HG03354 (cell line): Measurements from ENCODE around the gene NCF2.
"Not testable (repeated sequence)": the region's sequence is repeated elsewhere in the genome, so short reads cannot be mapped to it uniquely, and the experiment has no call there.

Experiments used
- ATAC-seq: cut with Tn5 transposase; IDR thresholded peaks from one replicate; pipeline ENCODE4 v1.9.1; 2021; ENCODE audit warnings: mild to moderate bottlenecking; ENCODE audit not compliant: unreplicated experiment, poor library complexity, severe bottlenecking

The NCF2 gene

GRCh38 chr1:183590244-183591191, at the start of gene NCF2:
NCF2 (minus strand) TSS chr1:183590459; CDS start chr1:183590329, 130 bp downstream.
- ATAC-seq, result peak; percentile 87

GRCh38 chr1:183638649-183639387, 48.6 kb upstream of the NCF2 start:
- ATAC-seq, result no peak

- no peak for ATAC-seq
Measured at GRCh38 chr1:183636783-183637182, 46.5 kb upstream of the NCF2 start.

GRCh38 chr1:183636334-183636682, 46.0 kb upstream of the NCF2 start:
- peak; percentile 0 for ATAC-seq

- ATAC-seq, result peak; percentile 89
Measured at GRCh38 chr1:183635606-183636333, 45.5 kb upstream of the NCF2 start, which contains the start of gene ARPC5. ARPC5 (minus strand) TSS chr1:183635783; CDS start chr1:183635659, 124 bp downstream.

GRCh38 chr1:183635099-183635605, 44.9 kb upstream of the NCF2 start:
- peak; percentile 15 for ATAC-seq

GRCh38 chr1:183634429-183635065, 44.3 kb upstream of the NCF2 start:
- ATAC-seq, result no peak

GRCh38 chr1:183633676-183634343, 43.6 kb upstream of the NCF2 start:
- peak; percentile 40 for ATAC-seq

- ATAC-seq, result no peak
Measured at GRCh38 chr1:183632964-183633363, 42.7 kb upstream of the NCF2 start.

GRCh38 chr1:183632114-183632513, 41.9 kb upstream of the NCF2 start:
- ATAC-seq, result no peak

GRCh38 chr1:183630748-183631147, 40.5 kb upstream of the NCF2 start:
- ATAC-seq, result no peak

GRCh38 chr1:183628537-183628936, 38.3 kb upstream of the NCF2 start:
- no peak for ATAC-seq

- ATAC-seq, result not testable (repeated sequence)
Measured at GRCh38 chr1:183626236-183626635, 36.0 kb upstream of the NCF2 start.

- ATAC-seq, result peak; percentile 90
Measured at GRCh38 chr1:183622884-183623785, 32.9 kb upstream of the NCF2 start.

GRCh38 chr1:183622013-183622412, 31.8 kb upstream of the NCF2 start:
- no peak for ATAC-seq

GRCh38 chr1:183620311-183620710, 30.1 kb upstream of the NCF2 start:
- no peak for ATAC-seq

GRCh38 chr1:183619781-183620180, 29.5 kb upstream of the NCF2 start:
- ATAC-seq, result no peak

GRCh38 chr1:183618202-183618601, 27.9 kb upstream of the NCF2 start:
- ATAC-seq, result not testable (repeated sequence)
